GM12878 (cell line): ENCODE data around the gene SLC9A7. TPM values are rescaled to one million over a fixed set of nuclear protein-coding genes. Genes with fewer than 3 reads are reported as not detected.
A peak's percentile ranks its signal among the peaks of the same experiment; 100 is the strongest.

Experiments used
- ATAC-seq: fragments of 200-7000 bp; cut with Tn5 transposase; 3 replicates; pipeline ENCODE4 v1.9.1; 2020; ENCODE audit warnings: mild to moderate bottlenecking, moderate library complexity
- BruUV-seq: library from RNA; stranded (reverse); fragments of 400-500 nt; replicated peaks from 2 replicates; lab custom pipeline; 2021; lab: Mats Ljungman, UMichigan
- CTCF ChIA-PET: fragments of 300-600 bp; sonication (Branson Sonifier 250); formaldehyde crosslinking; extraction: SDS; loops from one replicate; lab custom pipeline; 2021; ENCODE audit warnings: inconsistent platforms; lab: Yijun Ruan, JAX
- POLR2A ChIA-PET: fragments of 350-600 bp; formaldehyde crosslinking; extraction: SDS; loops from one replicate; lab custom pipeline; 2021; ENCODE audit warnings: inconsistent platforms; lab: Charles Lee
- RAD21 ChIA-PET: fragments of 300-600 bp; sonication (Branson Sonifier 250); formaldehyde crosslinking; loops from one replicate; lab custom pipeline; 2023; ENCODE audit warnings: antibody characterized with exemption; ENCODE audit not compliant: unreplicated experiment; lab: Charles Lee
- SMC1A ChIA-PET: fragments of 300-600 bp; sonication (Branson Sonifier 250); formaldehyde crosslinking; loops from one replicate; lab custom pipeline; 2023; ENCODE audit not compliant: unreplicated experiment, uncharacterized antibody; lab: Charles Lee
- DNase-seq: peaks from one replicate; pipeline ENCODE4 v3.0.0-alpha.2; 2011; ENCODE audit warnings: low read depth, low spot score
- FAIRE-seq: peaks from 3 replicates; lab custom pipeline; 2011; peaks lifted over from hg19 to GRCh38; lab: Jason Lieb, UNC
- H2AFZ ChIP-seq: 2 replicates; pipeline ENCODE4 v1.6.0; 2011; ENCODE audit warnings: low read depth, low read length, control low read depth; ENCODE audit not compliant: control insufficient read depth
- H3K27ac ChIP-seq: 2 replicates; pipeline ENCODE4 v1.5.1; 2011; ENCODE audit warnings: control low read depth; ENCODE audit not compliant: control insufficient read depth, insufficient read depth
- H3K27me3 ChIP-seq, 2 experiments: replicated peaks in 1 of 2; 2 replicates each; pipeline versions ENCODE4 v1.6.0 to v1.6.1; 2011; ENCODE audit warnings: low read length in 1 of 2; ENCODE audit not compliant: control insufficient read depth in 2 of 2, insufficient read depth in 2 of 2
- H3K36me3 ChIP-seq, 2 experiments: 2 replicates each; pipeline ENCODE4 v1.5.1; 2011; ENCODE audit warnings: low read length in 1 of 2; ENCODE audit not compliant: control insufficient read depth in 2 of 2, insufficient read depth in 2 of 2
- H3K4me1 ChIP-seq: 2 replicates; pipeline ENCODE4 v1.6.1; 2011; ENCODE audit warnings: mild to moderate bottlenecking, low read length, moderate library complexity, mixed read lengths; ENCODE audit not compliant: control insufficient read depth, insufficient read depth
- H3K4me2 ChIP-seq: 2 replicates; pipeline ENCODE4 v1.6.0; 2011; ENCODE audit warnings: control low read depth; ENCODE audit not compliant: control insufficient read depth, insufficient read depth
- H3K4me3 ChIP-seq: fragments of 200-600 bp; sonication (generic); 2 replicates; pipeline ENCODE4 v1.5.1; 2016
- H3K79me2 ChIP-seq: 2 replicates; pipeline ENCODE4 v1.6.0; 2011; ENCODE audit warnings: low read length; ENCODE audit not compliant: control insufficient read depth, insufficient read depth
- H3K9ac ChIP-seq: 2 replicates; pipeline ENCODE4 v1.8.0; 2011; ENCODE audit warnings: low read length, control low read depth, mixed read lengths; ENCODE audit not compliant: control insufficient read depth, insufficient read depth
- H3K9me3 ChIP-seq: replicated peaks from 3 replicates; pipeline ENCODE4 v1.5.1; 2011; ENCODE audit warnings: mild to moderate bottlenecking, low read length; ENCODE audit not compliant: control insufficient read depth, insufficient read depth
- H4K20me1 ChIP-seq: 2 replicates; pipeline ENCODE4 v1.6.0; 2011; ENCODE audit not compliant: control insufficient read depth, insufficient read depth
- BRCA1 ChIP-seq: IDR thresholded peaks from 2 replicates; pipeline ENCODE4 v1.6.1; 2011; ENCODE audit warnings: low read depth, low read length, improper control_type of control experiment
- CREM ChIP-seq: IDR thresholded peaks from 2 replicates; pipeline ENCODE4 v1.6.1; 2014; ENCODE audit warnings: antibody characterized with exemption, low read depth
- EP300 ChIP-seq, 2 experiments: fragments of 150-350 bp in 1 of 2; IDR thresholded peaks; 2 replicates each; pipeline ENCODE4 v1.6.1; 2011 to 2012; ENCODE audit warnings: low read depth in 2 of 2, low read length in 2 of 2, borderline replicate concordance in 1 of 2, improper control_type of control experiment in 1 of 2, inconsistent platforms in 1 of 2; ENCODE audit not compliant: control insufficient read depth in 1 of 2
- IKZF2 ChIP-seq, 2 experiments: fragments of 450-650 bp; IDR thresholded peaks; 2 replicates each; pipeline ENCODE4 v1.6.1; 2017; ENCODE audit warnings: mild to moderate bottlenecking in 2 of 2, moderate library complexity in 2 of 2
- KLF5 ChIP-seq: fragments of 450-650 bp; IDR thresholded peaks from 2 replicates; pipeline ENCODE4 v1.6.1; 2014; ENCODE audit warnings: mild to moderate bottlenecking; ENCODE audit not compliant: partially characterized antibody
- MEF2B ChIP-seq: fragments of 450-650 bp; IDR thresholded peaks from 2 replicates; pipeline ENCODE4 v1.6.1; 2018; ENCODE audit warnings: mild to moderate bottlenecking, moderate library complexity; ENCODE audit not compliant: partially characterized antibody, poor library complexity, severe bottlenecking
- MTA2 ChIP-seq: fragments of 450-650 bp; IDR thresholded peaks from 2 replicates; pipeline ENCODE4 v1.6.1; 2016; ENCODE audit warnings: low read depth, mild to moderate bottlenecking, moderate library complexity
- NFYB ChIP-seq: IDR thresholded peaks from 2 replicates; pipeline ENCODE4 v1.6.1; 2011; ENCODE audit warnings: low read depth, mild to moderate bottlenecking, low read length, improper control_type of control experiment, moderate library complexity; ENCODE audit not compliant: insufficient read depth
- PAX5 ChIP-seq: IDR thresholded peaks from 2 replicates; pipeline ENCODE4 v1.6.1; 2011; ENCODE audit warnings: low read depth, low read length, borderline replicate concordance
- RELB ChIP-seq: fragments of 450-650 bp; IDR thresholded peaks from 2 replicates; pipeline ENCODE4 v1.6.1; 2017; ENCODE audit warnings: low read depth, mild to moderate bottlenecking, moderate library complexity
- RUNX3 ChIP-seq: IDR thresholded peaks from 2 replicates; pipeline ENCODE4 v1.6.1; 2012; ENCODE audit warnings: low read length, inconsistent platforms
- SMAD1 ChIP-seq: fragments of 450-650 bp; IDR thresholded peaks from 2 replicates; pipeline ENCODE4 v1.6.1; 2018; ENCODE audit warnings: mild to moderate bottlenecking, low read depth; ENCODE audit not compliant: partially characterized antibody
- TAF1 ChIP-seq: IDR thresholded peaks from 2 replicates; pipeline ENCODE4 v1.6.1; 2011; ENCODE audit warnings: mild to moderate bottlenecking, low read depth, low read length, borderline replicate concordance
- WGBS: methylation state at CpG from one replicate; pipeline ENCODE4 v1.1.6; 2016; ENCODE audit warnings: low lambda C conversion rate; ENCODE audit not compliant: insufficient replicate concordance, insufficient coverage; ENCODE audit errors: missing lambda C conversion rate; 5-methylcytosine and 5-hydroxymethylcytosine counted together
- in situ Hi-C: fragments of 300-500 bp; cut with MboI; formaldehyde crosslinking; loops from 9 replicates; pipeline ENCODE4 v1.14.3; 2018; ENCODE audit warnings: mixed read lengths
- intact Hi-C: fragments of 100-400 bp; cut with micrococcal nuclease; formaldehyde crosslinking; loops from one replicate; pipeline ENCODE4 v1.14.2; 2022; ENCODE audit not compliant: unreplicated experiment
- polyA plus RNA-seq, 11 experiments: library from polyadenylated mRNA; depleted of rRNA in 4 of 11; unstranded in 6 of 11; stranded (reverse) in 5 of 11; fragments of >200 nt; fragmentation: Nextera tagmentation in 4 of 11; fragmentation: Illumina TruSeq in 1 of 11; extraction: Ambion mirVana in 4 of 11; extraction: Trizol in 1 of 11; gene quantifications; 1 replicate in 1 of 11; 2 replicates in 10 of 11; pipeline versions ENCODE4 v1.2.1 to v1.2.3, GENCODE V29; 2011 to 2016; ENCODE audit warnings: inconsistent platforms in 2 of 11, missing spikeins in 2 of 11, low read depth in 1 of 11
- total RNA-seq, 4 experiments: library from RNA; depleted of rRNA in 3 of 4; stranded (reverse); fragments of >200 nt in 3 of 4; fragmentation: Illumina TruSeq in 1 of 4; extraction: Trizol in 1 of 4; gene quantifications; 2 replicates each; pipeline versions ENCODE4 v1.2.1 to v1.2.3, GENCODE V29; 2013 to 2021

Gene SLC9A7
- total and polyA plus RNA-seq, 10 of the 15 experiments (the other 5 are each of a cell fraction or from before 2014, with no cell fraction given), result 5.0 to 62.8 (median 30.5) TPM

DNA sequence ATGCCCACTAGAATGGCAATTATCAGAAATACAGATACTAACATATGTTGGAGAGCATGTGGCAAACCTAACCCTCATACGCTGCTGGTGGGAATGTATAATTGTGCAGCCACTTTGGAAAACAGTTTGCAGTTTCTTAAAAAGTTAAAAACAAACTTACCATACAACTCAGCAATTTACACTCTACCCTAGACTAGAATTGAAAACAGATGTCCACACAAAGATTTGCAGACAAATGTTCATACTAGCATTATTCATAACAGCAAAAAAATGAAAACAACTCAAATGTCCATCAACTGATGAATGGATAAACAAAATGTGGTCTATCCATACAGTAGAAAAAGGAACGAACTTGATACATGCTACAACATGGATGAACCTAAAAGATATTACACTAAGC is 64.4 kb downstream of the SLC9A7 start:
- SMC1A ChIA-PET, result interaction anchor here (5.5 kb wide), 1 partner anchor 11 kb away, joined by 107 read pairs; no protein-coding TSS in a partner anchor
- no peak overlapping the region for H3K9ac ChIP-seq
- WGBS, result 64% methylated on average over 2 of the region's 2 CpGs
- H3K4me2 ChIP-seq, result no peak overlapping the region
- H3K4me1 ChIP-seq, result peaks cover 23% of the 10 kb centered on the region
- no peaks in the 10 kb centered on the region; the same call in 2 of the 3 replicates for H3K9me3 ChIP-seq
- POLR2A ChIA-PET, result interaction anchor here (0.9 kb wide), 1 partner anchor 11 kb away, joined by 3 read pairs; no protein-coding TSS in a partner anchor
- no peak overlapping the region for H3K4me3 ChIP-seq
- no peak overlapping the region for H3K27ac ChIP-seq
- no TSS peak for BruUV-seq
- no peak overlapping the region for H2AFZ ChIP-seq
- RAD21 ChIA-PET, result interaction anchor here (1.8 to 3.9 kb wide), 2 partner anchors 10 to 19 kb away, joined by 6 to 30 read pairs; no protein-coding TSS in a partner anchor
- DNase-seq (no peak), ATAC-seq (no peak), FAIRE-seq (no peak)
- no peaks in the 10 kb centered on the region for H4K20me1 ChIP-seq
- CTCF ChIA-PET, result interaction anchor here (4.3 kb wide), 1 partner anchor 9 kb away, joined by 38 read pairs; no protein-coding TSS in a partner anchor
- no peaks in the 10 kb centered on the region for H3K27me3 ChIP-seq
- no peak for TF ChIP-seq PAX5
- intact Hi-C loops (no loop called here), in situ Hi-C loops (no loop called here)
- peaks cover 0 to 7% of the 10 kb centered on the region in 2 experiments; a peak in 1 of 4 replicates for H3K36me3 ChIP-seq
- H3K79me2 ChIP-seq, result peaks cover 53% of the 10 kb centered on the region

DNA sequence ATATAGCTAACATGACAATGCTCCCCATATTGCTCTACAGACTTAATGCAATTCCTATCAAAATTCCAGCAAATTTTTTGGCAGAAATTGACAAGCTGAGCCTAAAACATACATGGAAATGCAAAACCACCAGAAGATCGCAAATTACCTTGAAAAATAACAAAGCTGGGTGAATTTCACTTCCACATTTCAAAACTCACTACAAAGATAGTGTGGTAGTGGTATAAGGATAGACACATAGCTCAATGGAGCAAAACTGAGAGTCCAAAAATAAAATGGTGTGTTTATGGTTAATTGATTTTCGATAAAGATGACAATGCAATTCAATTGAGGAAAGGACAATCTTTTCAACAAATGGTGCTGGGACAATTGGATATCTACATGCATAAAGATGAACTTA is 65.8 kb downstream of the SLC9A7 start:
- Histone ChIP-seq H3K27ac (peak overlapping the region; percentile 30; the same call in 1 of the 2 replicates), H3K79me2 (peaks cover 43% of the 10 kb centered on the region), H3K4me3 (no peak overlapping the region), H2AFZ (no peak overlapping the region), H3K4me1 (peaks cover 23% of the 10 kb centered on the region), H3K9me3 (no peaks in the 10 kb centered on the region), H3K9ac (no peak overlapping the region), H4K20me1 (no peaks in the 10 kb centered on the region), H3K4me2 (no peak overlapping the region; the same call in 1 of the 2 replicates), H3K27me3 (no peaks in the 10 kb centered on the region), H3K36me3 (no peaks in the 10 kb centered on the region)
- ChIA-PET SMC1A (interaction anchor here (0.6 to 5.5 kb wide), 20 partner anchors 9 to 137 kb away, joined by 3 to 107 read pairs (median 4); partner anchors contain the start of gene SLC9A7), CTCF (interaction anchor here (0.6 to 4.3 kb wide), 10 partner anchors 10 to 137 kb away, joined by 3 to 38 read pairs (median 4); no protein-coding TSS in a partner anchor), POLR2A (interaction anchor here (1.2 to 3.3 kb wide), 8 partner anchors 8 to 65 kb away, joined by 3 to 10 read pairs (median 8); no protein-coding TSS in a partner anchor), RAD21 (interaction anchor here (0.7 to 3.9 kb wide), 16 partner anchors 11 to 236 kb away, joined by 3 to 30 read pairs (median 4); partner anchors contain the start of gene SLC9A7)
- FAIRE-seq (no peak), DNase-seq (peak; percentile 62), ATAC-seq (peak; percentile 92)
- BruUV-seq, result no TSS peak
- in situ Hi-C loops, result no loop called here
- 0% methylated on average over 2 of the region's 2 CpGs for WGBS
- intact Hi-C loops, result no loop called here
- TF ChIP-seq IKZF2 (IDR thresholded peaks at IDR 0.05) (peak; percentile 88 to 89), NFYB (no peak), RELB (peak; percentile 75), CREM (peak; percentile 33; the same call in 1 of the 2 replicates), MEF2B (peak; percentile 75), SMAD1 (no peak), RUNX3 (peak; percentile 73), BRCA1 (no peak), KLF5 (peak; percentile 60), TAF1 (no peak), MTA2 (peak; percentile 86), EP300 (IDR thresholded peaks at IDR 0.05; ENCODE audit: borderline replicate concordance in 1 of 2, control insufficient read depth in 1 of 2, low read depth in 2 of 2, low read length in 2 of 2) (peak; percentile 10 to 71; a peak in 3 of 4 replicates)
